GM18505 (cell line): ENCODE measurements around the gene TMEM145.

Experiments
- ATAC-seq: cut with Tn5 transposase; IDR thresholded peaks from one replicate; pipeline ENCODE4 v1.9.1; 2021; ENCODE audit not compliant: unreplicated experiment
- POLR2A ChIP-seq: IDR thresholded peaks from 4 replicates; pipeline ENCODE4 v1.6.1; 2011; ENCODE audit warnings: borderline replicate concordance; ENCODE audit not compliant: insufficient read depth, insufficient read length; ENCODE audit errors: extremely low read depth

The TMEM145 gene

DNA sequence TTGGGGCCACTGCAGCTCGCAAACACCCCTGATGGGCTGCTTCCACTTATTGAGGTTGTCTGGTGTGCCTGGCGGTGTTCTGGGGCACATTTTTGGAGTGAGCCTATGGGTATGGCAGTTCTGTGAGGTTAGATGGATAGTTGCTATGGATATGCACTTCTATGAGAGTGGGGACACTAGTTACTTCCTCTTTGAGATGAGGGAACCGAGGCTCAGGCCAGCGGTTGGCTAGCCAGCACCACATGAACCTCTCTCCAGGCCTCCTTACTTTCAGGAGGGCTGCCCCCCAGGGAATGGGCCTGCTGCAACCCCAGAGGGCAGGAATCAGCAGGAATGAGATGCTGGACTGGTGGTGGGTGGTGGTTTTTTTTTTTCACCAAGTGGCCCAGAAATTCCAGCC, 24.7 kb upstream of the TMEM145 start:
- no peak for TF ChIP-seq POLR2A
- no peak for ATAC-seq

DNA sequence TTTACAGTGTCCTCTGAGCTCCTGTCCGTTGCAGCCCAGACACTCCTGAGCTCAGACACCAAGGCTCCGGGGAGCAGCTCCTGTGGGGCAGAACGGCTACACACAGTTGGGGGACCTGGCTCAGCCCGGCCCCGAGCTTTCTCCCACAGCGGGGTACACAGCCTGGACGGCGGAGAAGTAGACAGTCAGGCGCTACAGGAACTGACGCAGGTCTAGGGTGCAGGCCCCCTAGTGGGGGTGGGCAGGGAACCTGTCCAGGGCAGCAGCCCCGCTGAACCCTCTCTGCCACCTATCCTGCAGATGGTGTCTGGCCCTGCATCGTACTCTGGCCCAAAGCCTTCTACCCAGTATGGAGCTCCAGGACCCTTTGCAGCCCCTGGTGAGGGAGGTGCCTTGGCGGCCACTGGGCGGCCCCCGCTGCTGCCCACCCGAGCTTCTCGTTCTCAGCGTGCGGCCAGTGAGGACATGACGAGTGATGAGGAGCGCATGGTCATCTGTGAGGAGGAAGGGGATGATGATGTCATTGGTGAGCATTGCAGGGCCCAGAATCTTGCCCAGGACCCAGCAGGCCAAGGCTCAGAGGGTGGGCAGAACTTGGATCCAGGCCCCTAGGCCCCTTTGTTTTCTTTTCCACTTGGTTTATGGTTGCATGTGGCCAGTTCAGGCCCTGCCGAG, 24.1 kb upstream of the TMEM145 start:
- no peak for ATAC-seq
- no peak for TF ChIP-seq POLR2A

DNA sequence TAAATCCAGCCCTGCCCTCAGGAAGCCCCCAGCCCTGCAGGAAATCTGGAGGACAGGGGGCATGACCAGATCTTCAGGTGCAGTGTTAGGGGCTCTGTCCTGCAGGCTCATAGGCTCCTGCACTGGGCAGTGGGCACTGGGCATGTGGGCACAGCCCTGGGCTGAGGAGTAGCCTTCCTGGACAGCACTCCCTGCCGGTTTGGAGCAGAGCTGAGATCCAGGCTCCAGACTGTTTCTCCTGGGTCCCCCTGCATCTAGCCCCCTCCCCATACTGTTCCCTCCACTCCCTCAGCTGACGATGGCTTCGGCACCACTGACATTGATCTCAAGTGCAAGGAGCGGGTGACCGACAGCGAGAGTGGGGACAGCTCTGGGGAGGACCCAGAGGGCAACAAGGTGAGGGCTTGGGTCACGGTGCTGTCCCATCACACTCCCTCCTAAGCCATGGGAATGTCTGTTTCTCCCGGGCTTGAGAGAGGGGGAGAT, 23.5 kb upstream of the TMEM145 start:
- TF ChIP-seq POLR2A, result no peak

DNA sequence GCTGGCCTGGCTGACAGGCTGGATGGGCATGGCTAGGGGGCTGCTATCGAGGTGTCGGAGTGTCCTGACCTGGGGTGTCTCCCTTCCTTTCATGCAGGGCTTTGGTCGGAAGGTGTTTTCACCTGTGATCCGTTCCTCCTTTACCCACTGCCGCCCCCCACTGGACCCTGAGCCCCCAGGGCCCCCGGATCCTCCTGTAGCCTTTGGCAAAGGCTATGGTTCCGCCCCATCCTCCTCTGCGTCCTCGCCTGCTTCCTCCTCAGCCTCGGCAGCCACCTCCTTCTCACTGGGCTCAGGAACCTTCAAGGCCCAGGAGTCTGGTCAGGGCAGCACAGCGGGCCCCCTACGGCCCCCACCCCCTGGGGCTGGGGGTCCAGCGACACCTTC, 23.0 kb upstream of the TMEM145 start:
- ATAC-seq, result no peak
- no peak for TF ChIP-seq POLR2A

More for the DNA sequence above, 23.5 kb upstream of the TMEM145 start:
- ATAC-seq, result no peak

DNA sequence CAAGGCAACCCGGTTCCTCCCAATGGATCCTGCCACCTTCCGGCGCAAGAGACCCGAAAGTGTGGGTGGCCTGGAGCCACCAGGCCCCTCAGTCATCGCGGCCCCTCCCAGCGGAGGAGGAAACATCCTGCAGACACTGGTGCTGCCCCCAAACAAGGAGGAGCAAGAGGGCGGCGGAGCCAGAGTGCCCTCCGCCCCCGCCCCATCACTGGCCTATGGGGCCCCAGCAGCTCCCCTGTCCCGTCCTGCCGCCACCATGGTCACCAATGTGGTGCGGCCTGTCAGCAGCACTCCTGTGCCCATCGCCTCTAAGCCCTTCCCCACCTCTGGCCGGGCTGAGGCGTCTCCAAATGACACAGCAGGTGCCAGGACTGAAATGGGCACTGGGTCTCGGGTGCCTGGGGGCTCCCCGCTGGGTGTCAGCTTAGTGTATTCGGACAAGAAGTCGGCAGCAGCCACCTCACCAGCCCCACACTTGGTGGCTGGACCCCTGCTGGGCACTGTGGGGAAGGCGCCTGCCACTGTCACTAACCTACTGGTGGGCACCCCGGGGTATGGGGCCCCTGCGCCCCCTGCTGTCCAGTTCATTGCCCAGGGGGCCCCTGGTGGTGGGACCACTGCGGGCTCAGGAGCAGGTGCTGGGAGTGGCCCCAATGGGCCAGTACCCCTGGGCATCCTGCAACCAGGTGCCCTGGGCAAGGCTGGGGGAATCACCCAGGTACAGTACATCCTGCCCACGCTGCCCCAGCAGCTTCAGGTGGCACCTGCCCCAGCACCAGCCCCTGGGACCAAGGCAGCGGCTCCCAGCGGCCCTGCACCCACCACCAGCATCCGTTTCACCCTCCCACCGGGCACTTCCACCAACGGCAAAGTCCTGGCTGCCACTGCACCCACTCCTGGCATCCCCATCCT, 22.3 kb upstream of the TMEM145 start:
- no peak for ATAC-seq
- TF ChIP-seq POLR2A, result no peak

DNA sequence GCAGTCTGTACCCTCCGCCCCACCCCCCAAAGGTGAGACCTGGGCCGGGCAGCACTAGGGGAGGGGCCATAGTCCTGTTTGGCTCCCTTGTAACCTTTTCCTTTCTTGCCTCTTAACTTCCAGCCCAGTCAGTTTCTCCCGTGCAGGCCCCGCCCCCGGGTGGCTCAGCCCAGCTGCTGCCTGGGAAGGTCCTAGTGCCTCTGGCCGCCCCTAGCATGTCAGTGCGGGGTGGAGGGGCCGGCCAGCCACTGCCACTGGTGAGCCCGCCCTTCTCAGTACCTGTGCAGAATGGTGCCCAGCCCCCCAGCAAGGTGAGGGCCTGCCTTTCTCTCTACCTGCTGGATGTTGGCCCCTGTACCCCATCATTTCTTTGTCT, 21.7 kb upstream of the TMEM145 start:
- no peak for TF ChIP-seq POLR2A
- no peak for ATAC-seq

DNA sequence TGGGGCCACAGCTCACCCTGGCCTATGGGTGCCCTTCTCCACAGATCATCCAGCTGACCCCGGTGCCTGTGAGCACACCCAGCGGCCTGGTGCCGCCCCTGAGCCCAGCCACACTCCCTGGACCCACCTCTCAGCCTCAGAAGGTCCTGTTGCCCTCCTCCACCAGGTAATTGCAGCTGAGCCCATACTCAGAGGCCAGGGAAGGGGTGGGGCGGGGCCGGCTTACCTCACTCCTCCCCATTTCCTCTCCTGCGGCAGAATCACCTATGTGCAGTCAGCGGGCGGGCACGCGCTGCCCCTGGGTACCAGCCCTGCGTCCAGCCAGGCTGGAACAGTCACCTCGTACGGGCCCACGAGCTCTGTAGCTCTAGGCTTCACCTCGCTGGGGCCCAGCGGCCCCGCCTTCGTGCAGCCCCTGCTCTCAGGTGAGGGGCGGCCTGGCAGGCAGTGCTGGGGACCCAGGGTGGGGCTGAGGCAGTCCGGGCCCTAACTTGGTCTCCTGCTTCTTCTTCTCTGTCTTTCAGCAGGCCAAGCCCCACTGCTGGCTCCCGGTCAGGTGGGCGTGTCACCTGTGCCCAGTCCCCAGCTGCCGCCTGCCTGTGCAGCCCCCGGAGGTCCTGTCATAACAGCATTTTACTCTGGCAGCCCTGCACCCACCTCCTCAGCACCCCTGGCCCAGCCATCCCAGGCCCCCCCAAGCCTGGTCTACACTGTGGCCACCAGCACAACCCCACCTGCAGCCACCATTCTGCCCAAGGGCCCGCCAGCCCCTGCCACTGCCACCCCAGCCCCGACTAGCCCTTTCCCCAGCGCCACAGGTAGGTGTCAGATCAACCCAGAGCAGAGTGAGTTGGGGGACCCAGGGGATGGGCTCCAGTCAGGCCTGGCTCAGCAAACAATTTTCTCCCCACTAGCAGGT, 20.8 kb upstream of the TMEM145 start:
- ATAC-seq, result no peak

DNA sequence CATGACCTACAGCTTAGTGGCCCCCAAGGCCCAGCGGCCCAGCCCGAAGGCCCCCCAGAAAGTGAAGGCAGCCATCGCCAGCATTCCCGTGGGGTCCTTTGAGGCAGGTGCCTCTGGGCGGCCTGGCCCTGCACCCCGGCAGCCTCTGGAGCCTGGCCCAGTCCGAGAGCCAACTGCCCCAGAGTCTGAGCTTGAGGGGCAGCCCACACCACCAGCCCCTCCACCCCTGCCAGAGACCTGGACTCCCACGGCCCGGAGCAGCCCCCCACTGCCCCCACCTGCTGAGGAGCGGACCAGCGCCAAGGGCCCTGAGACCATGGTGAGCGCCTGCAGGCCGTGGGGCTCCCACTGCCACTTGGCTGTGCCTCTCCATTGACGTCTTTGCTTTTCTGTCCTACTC, 20.1 kb upstream of the TMEM145 start:
- TF ChIP-seq POLR2A, result no peak
- ATAC-seq, result no peak

More for the DNA sequence above, 20.8 kb upstream of the TMEM145 start:
- no peak for TF ChIP-seq POLR2A

DNA sequence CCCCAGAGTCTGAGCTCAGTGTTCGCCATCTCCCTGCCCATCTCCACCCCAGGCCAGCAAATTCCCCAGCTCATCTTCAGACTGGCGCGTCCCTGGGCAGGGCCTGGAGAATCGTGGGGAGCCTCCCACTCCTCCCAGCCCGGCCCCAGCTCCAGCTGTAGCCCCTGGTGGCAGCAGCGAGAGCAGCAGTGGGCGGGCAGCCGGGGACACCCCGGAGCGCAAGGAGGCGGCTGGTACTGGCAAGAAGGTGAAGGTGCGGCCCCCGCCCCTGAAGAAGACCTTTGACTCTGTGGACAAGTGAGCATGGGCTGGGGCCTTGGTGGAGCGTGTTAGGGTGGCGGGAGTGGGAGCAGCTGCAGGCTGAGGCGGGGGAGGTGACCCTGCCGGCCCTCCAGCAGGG, 19.6 kb upstream of the TMEM145 start:
- no peak for ATAC-seq
- no peak for TF ChIP-seq POLR2A

DNA sequence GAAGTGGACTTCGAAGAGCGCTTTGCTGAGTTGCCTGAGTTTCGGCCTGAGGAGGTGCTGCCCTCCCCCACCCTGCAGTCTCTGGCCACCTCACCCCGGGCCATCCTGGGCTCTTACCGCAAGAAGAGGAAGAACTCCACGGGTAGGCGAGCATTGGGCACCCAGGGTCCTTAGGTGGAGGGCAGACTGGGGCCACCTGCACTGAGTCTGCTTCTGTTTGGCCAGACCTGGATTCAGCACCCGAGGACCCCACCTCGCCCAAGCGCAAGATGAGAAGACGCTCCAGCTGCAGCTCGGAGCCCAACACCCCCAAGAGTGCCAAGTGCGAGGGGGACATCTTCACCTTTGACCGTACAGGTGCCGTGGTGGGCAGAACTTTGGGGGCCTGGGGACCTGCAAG, 19.2 kb upstream of the TMEM145 start:
- no peak for TF ChIP-seq POLR2A
- ATAC-seq, result no peak

DNA sequence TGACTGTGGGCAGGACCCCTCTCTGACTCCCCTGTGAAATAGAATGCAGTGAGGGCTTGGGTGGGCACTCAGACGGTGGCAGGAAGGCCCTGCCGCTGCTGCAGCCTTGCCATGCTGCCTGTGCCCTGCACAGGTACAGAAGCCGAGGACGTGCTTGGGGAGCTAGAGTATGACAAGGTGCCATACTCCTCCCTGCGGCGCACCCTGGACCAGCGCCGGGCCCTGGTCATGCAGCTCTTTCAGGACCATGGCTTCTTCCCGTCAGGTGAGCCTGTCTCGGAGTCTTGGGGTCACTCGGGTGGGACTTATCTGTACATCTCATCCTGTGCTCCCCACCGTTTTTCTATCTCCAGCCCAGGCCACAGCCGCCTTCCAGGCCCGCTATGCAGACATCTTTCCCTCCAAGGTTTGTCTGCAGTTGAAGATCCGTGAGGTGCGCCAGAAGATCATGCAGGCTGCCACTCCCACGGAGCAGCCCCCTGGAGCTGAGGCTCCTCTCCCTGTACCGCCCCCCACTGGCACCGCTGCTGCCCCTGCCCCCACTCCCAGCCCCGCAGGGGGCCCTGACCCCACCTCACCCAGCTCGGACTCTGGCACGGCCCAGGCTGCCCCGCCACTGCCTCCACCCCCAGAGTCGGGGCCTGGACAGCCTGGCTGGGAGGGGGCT, 18.5 kb upstream of the TMEM145 start:
- no peak for ATAC-seq
- TF ChIP-seq POLR2A, result no peak

DNA sequence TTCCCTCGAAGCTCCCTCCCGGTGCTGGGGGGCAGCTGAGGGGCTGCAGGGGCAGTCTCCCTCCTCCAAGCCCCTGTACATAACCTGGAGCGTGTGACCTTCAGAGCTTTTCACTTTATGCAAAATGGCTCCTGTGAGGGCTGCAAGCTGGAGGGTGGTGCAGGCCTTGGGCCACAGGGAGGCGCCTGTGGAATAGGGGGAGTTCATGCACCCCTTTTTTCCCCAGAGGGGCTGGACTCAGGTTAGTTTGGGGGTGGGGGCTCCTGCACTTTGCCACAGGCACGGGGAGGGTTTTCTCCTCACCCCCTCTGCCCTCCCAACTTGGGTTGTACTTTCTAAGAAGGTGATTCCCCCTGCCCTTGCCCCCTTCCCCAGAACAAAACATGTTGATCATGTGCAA, 17.8 kb upstream of the TMEM145 start:
- TF ChIP-seq POLR2A, result no peak
- no peak for ATAC-seq

DNA sequence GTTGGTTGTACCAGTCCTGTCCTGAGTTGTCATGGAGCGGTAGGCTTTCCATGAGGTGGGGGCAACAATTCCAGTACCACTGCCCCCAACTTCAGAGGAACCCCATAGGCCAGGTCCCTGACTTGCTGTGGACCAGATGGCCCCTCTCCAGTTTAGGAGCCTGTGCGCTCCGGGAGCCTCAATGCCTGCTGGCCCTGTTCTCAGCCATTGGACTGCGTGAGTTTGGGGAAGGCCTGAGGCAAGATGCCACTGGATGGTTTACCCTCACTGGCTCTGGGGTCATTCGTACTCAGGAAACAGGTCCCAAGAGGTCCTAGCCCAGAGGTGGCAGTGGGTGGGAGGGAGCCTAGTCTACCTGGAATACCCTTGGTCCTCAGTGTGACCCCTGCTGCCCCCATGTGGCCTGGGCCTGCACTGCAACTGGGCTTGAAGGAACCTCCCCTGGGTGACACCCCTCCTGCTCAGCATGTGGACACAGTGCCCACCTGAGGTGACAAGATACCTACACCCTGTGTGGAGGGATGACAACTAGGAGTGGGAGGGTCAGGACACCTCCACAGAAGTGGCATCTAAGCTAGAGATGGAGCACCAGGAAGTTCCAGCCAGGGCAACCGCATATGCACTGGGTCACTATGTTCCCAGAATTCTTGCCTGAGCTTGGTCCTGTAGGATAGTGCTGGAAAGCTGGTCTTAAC, 17.1 kb upstream of the TMEM145 start:
- ATAC-seq, result no peak
- no peak for TF ChIP-seq POLR2A

DNA sequence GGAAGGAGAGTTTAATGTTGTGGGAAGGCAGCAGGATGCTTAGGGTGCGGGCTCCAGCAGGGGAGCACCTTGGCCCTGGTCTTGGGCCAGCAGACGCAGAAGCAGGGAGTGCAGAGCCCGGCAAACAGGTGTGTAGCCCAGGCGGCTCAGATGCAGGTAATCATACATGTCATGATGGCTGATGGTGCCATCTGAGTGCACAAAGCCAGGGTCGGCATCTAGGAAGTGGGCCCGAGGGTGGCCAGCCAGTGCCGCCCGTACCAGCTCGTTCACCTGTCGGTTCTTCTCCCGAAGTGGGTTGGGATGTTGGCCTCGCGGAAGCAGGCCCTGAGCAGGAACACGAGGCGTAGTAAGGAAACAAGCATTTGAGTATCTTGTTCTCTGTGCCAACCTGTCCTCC, 16.1 kb upstream of the TMEM145 start:
- TF ChIP-seq POLR2A, result peak; percentile 27
- no peak for ATAC-seq
